22Rv1 (cell line): Measurements from ENCODE around the gene NEAT1.

Source experiments
- CTCF ChIP-seq: fragments of 450-650 bp; IDR thresholded peaks from 2 replicates; pipeline ENCODE4 v1.5.1; 2017; ENCODE audit warnings: mild to moderate bottlenecking
- ZFX ChIP-seq: fragments of 450-650 bp; IDR thresholded peaks from 2 replicates; pipeline ENCODE4 v1.6.1; 2017; ENCODE audit warnings: antibody characterized with exemption, borderline replicate concordance

GRCh38 chr11:65435981-65436411 lies 13.4 kb downstream of the NEAT1 start:
- no peak for TF ChIP-seq CTCF
- no peak for TF ChIP-seq ZFX
